HUES6 (cell line): ENCODE data around the gene WDR90.

Experiments used
- H3K27ac ChIP-seq: 2 replicates; pipeline ENCODE4 v1.7.0; 2013; ENCODE audit warnings: low read depth, mild to moderate bottlenecking, low read length, inconsistent platforms
- H3K27me3 ChIP-seq: 2 replicates; pipeline ENCODE4 v1.6.1; 2013; ENCODE audit warnings: low read length; ENCODE audit not compliant: control insufficient read depth, insufficient read depth
- H3K36me3 ChIP-seq: 2 replicates; pipeline ENCODE4 v1.6.1; 2013; ENCODE audit warnings: low read length; ENCODE audit not compliant: control insufficient read depth, insufficient read depth
- H3K4me1 ChIP-seq: 2 replicates; pipeline ENCODE4 v1.6.1; 2013; ENCODE audit warnings: low read length; ENCODE audit not compliant: control insufficient read depth, insufficient read depth
- H3K4me3 ChIP-seq: 2 replicates; pipeline ENCODE4 v1.5.1; 2013; ENCODE audit warnings: low read depth, low read length
- H3K9ac ChIP-seq: one replicate; pipeline ENCODE4 v1.6.1; 2013; ENCODE audit warnings: mild to moderate bottlenecking, low read length
- H3K9me3 ChIP-seq: 2 replicates; pipeline ENCODE4 v1.6.1; 2013; ENCODE audit warnings: low read depth, low read length; ENCODE audit not compliant: control insufficient read depth, insufficient read depth

Gene WDR90

DNA sequence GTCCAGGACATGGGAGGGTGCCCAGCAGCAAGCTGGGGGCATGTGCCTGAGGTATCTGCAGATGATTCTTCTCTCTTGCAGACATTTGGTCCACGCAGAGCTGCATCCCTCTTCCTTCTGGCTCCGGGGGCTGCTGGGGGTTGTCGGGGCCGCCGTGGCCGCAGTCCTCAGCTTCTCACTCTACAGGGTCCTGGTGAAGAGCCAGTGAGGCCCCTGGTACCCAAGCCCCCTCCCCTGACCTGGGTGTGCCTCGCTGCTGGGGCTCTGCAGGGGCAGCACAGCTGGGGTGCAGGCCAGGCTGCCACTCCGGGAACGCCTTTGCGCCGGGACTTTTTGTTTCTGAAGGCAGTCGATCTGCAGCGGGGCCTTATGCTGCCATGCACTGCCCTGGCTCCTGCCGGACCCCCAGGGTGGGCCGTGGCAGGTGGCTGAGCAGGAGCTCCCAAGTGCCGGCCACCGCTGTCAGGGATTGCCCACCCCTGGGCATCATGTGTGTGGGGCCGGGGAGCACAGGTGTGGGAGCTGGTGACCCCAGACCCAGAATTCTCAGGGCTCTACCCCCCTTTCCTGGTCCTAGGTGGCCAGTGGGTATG lies 24.3 kb downstream of the WDR90 start:
- no peaks in the 10 kb centered on the region for H3K27me3 ChIP-seq
- no peak overlapping the region for H3K27ac ChIP-seq
- H3K9me3 ChIP-seq: no peaks in the 10 kb centered on the region
- peaks cover 34% of the 10 kb centered on the region for H3K4me1 ChIP-seq
- H3K4me3 ChIP-seq: no peak overlapping the region
- H3K9ac ChIP-seq: no peak overlapping the region
- H3K36me3 ChIP-seq: peaks cover 54% of the 10 kb centered on the region

- peaks cover 49% of the 10 kb centered on the region for H3K36me3 ChIP-seq
- H3K9me3 ChIP-seq: no peaks in the 10 kb centered on the region
- peak overlapping the region; percentile 79 for H3K4me3 ChIP-seq
- no peak overlapping the region for H3K27ac ChIP-seq
- no peak overlapping the region for H3K9ac ChIP-seq
- H3K27me3 ChIP-seq: no peaks in the 10 kb centered on the region
- peaks cover 32% of the 10 kb centered on the region for H3K4me1 ChIP-seq
These were observed 25.2 kb downstream of the WDR90 start for GRCh38 chr16:674214-674881.

GRCh38 chr16:674968-675883 lies 26.1 kb downstream of the WDR90 start, which contains the start of gene RHBDL1:
RHBDL1 (plus strand) TSS chr16:675671; CDS start chr16:675791, 120 bp downstream.
- H3K27me3 ChIP-seq: no peaks in the 10 kb centered on the region
- peak within 1 kb of the TSS; percentile 62 for H3K9ac ChIP-seq
- peak within 1 kb of the TSS; percentile 79 for H3K4me3 ChIP-seq
- H3K27ac ChIP-seq: no peak within 1 kb of the TSS
- H3K4me1 ChIP-seq: peaks cover 34% of the 10 kb centered on the region
- H3K36me3 ChIP-seq: peaks cover 40% of the 10 kb centered on the region
- no peaks in the 10 kb centered on the region for H3K9me3 ChIP-seq

DNA sequence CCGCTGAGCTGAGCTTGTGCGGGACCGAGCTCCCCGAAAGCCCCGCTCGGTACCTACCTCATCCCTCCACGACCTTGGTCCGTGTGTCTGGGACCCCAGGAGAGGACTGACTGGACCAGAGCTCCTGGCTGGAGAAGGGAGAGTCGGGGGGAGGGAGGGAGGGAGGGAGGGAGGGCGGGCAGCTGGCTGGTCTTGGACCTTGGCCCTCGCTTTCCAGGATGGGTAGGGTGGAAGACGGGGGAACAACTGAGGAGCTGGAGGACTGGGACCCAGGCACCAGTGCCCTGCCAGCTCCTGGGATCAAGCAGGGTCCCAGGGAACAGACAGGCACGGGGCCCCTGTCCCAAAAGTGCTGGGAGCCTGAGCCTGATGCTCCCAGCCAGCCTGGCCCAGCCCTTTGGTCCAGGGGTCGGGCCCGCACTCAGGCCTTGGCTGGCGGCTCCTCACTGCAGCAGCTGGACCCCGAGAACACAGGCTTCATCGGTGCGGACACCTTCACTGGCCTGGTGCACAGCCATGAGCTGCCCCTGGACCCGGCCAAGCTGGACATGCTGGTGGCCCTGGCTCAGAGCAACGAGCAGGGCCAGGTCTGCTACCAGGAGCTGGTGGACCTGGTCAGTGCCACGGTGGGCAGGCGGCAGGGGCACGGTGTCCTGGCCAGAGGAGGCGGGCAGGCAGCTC lies 26.9 kb downstream of the WDR90 start:
- Histone ChIP-seq H3K9ac (no peak overlapping the region), H3K36me3 (peaks cover 32% of the 10 kb centered on the region), H3K4me3 (peak overlapping the region; percentile 79), H3K9me3 (no peaks in the 10 kb centered on the region), H3K27me3 (no peaks in the 10 kb centered on the region), H3K4me1 (peaks cover 34% of the 10 kb centered on the region), H3K27ac (no peak overlapping the region)

- H3K36me3 ChIP-seq: peaks cover 32% of the 10 kb centered on the region
- H3K9me3 ChIP-seq: no peaks in the 10 kb centered on the region
- H3K4me3 ChIP-seq: 0 out of 2 replicates have a peak overlapping the region, but pooled peaks have one; percentile 20
- peaks cover 38% of the 10 kb centered on the region for H3K4me1 ChIP-seq
- no peak overlapping the region for H3K9ac ChIP-seq
- H3K27ac ChIP-seq: no peak overlapping the region
- H3K27me3 ChIP-seq: no peaks in the 10 kb centered on the region
These were observed 27.4 kb downstream of the WDR90 start for GRCh38 chr16:676565-676902.

GRCh38 chr16:676913-677312 lies 27.7 kb downstream of the WDR90 start:
- H3K9me3 ChIP-seq: no peaks in the 10 kb centered on the region
- H3K27me3 ChIP-seq: no peaks in the 10 kb centered on the region
- peak overlapping the region; percentile 20 for H3K4me3 ChIP-seq
- H3K4me1 ChIP-seq: peaks cover 42% of the 10 kb centered on the region
- H3K9ac ChIP-seq: no peak overlapping the region
- H3K36me3 ChIP-seq: peaks cover 32% of the 10 kb centered on the region
- H3K27ac ChIP-seq: no peak overlapping the region

DNA sequence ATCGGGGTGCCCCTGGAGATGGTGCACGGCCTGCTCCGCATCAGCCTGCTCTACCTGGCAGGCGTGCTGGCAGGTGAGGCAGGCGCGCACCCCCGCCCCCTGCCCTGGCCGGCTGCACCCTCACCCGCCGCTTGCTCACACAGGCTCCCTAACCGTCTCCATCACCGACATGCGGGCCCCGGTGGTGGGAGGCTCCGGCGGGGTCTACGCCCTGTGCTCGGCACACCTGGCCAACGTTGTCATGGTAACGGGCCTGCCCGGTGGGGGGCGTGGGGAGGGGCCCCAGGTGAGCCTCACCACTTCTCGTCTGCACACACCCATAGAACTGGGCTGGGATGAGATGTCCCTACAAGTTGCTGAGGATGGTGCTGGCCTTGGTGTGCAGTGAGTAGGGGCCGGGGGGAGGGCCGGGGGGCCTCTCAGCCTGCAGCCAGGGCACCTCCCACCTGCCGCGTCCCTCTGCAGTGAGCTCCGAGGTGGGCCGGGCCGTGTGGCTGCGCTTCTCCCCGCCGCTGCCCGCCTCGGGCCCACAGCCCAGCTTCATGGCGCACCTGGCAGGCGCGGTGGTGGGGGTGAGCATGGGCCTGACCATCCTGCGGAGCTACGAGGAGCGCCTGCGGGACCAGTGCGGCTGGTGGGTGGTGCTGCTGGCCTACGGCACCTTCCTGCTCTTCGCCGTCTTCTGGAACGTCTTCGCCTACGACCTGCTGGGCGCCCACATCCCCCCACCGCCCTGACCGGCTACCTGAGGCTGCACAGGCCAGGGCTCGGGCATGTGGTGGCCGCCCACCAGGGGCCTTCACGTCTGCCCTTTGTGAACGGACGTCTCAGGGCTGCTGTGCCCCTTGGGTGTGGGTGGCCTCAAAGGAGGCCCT lies 28.4 kb downstream of the WDR90 start:
- Histone ChIP-seq H3K9ac (no peak overlapping the region), H3K4me3 (peak overlapping the region; percentile 20), H3K9me3 (no peaks in the 10 kb centered on the region), H3K27ac (no peak overlapping the region), H3K4me1 (peaks cover 42% of the 10 kb centered on the region), H3K36me3 (peaks cover 32% of the 10 kb centered on the region), H3K27me3 (no peaks in the 10 kb centered on the region)

DNA sequence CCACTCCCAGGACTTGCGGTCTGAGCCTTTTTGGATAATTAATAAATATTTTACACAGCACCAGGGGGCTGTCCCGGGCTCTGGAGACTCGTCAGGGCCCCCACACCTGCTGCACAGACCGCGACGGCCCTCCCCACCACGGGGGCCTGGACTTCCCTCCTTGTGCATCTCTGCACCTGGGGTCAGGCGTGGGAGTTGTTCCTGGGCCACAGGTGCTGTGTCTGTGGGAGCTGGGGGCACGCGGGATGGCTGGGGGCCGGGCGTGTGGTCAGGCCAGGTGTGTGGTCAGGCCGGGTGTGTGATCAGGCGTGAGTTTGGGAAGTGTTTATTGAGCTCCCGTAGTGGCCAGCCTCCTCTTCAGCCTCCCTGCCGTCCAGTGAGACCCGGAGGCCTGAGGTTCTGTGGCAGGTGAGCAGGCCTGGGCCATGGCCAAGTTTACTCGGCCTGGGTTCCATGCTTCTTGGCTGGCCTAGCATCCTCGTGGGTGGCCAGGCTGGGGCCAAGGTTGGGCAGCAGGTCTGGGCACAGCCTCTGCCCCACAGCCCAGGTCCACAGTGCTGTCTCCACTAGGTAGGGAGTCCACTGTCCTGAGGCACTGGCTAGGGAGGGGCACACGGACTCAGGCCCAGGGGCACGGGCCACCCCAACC lies 29.2 kb downstream of the WDR90 start:
- peaks cover 31% of the 10 kb centered on the region for H3K36me3 ChIP-seq
- H3K4me1 ChIP-seq: peaks cover 48% of the 10 kb centered on the region
- no peaks in the 10 kb centered on the region for H3K9me3 ChIP-seq
- no peaks in the 10 kb centered on the region for H3K27me3 ChIP-seq
- no peak overlapping the region for H3K27ac ChIP-seq
- peak overlapping the region; percentile 84; the same call in 1 of the 2 replicates for H3K4me3 ChIP-seq
- H3K9ac ChIP-seq: no peak overlapping the region

DNA sequence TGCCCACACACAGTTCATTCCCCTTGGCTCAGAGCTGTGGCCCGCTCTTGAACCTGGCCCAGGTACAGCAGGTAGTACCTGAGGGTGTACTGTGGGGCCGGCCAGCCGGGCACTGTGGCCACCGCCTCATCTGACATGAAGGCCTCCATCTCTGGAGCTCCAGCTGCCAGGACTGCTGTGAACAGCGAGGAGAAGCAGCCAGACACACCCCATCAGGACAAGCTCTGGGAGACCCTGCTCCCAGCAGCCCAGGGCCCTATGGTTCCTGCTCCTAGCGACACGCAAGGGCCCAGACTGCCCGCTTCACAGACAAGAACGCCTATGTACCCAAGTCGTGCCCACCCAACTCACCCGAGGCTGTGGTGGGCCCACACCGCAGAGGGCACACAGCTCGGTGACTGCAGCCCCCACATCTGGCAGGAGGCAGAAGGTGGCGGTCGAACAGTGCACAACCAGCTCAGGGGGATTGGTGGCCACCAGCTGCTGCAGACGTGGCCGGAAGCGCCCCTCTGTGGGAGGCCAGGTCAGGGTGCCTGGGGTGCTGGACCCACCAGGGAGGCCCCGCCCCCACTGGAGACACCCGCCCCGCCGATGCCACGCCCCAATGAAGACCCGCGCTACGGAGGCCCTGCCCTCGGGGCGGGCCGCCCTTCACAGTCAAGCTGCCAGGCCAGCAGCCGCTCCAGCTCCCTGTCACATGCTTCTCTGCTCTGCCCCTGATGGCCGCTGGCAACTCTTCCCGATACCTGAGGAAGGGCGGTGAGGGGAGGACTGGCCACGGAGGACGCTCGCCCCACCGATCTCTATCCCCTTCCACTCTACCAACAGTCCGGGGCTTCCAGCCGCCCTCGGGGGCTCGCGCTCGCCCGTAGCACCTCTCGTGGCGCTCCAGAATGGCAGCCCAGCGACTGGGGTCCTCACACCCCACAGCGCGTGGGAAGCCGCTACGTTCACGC lies 30.0 kb downstream of the WDR90 start:
- no peak overlapping the region for H3K27ac ChIP-seq
- peaks cover 49% of the 10 kb centered on the region for H3K4me1 ChIP-seq
- H3K9ac ChIP-seq: peak overlapping the region; percentile 49

More for the DNA sequence above, 30.0 kb downstream of the WDR90 start:
- Histone ChIP-seq H3K27me3 (no peaks in the 10 kb centered on the region), H3K36me3 (peaks cover 24% of the 10 kb centered on the region), H3K9me3 (no peaks in the 10 kb centered on the region), H3K4me3 (peak overlapping the region; percentile 84)
